ENCODE results near the gene KIF4A.
"Not testable (repeated sequence)": the region's sequence is repeated elsewhere in the genome, so short reads cannot be mapped to it uniquely, and the experiment has no call there.

KIF4A gene

GRCh38 chrX:70289793-70290770 is at the start of gene KIF4A, which contains the start of gene PDZD11:
KIF4A (plus strand) TSS chrX:70290104; CDS start chrX:70290459, 355 bp downstream.
PDZD11 (minus strand) TSS chrX:70289927; CDS start chrX:70289341, 586 bp downstream.
- DNase-seq (peak; percentile 81), ATAC-seq (peak; percentile 100)

- DNase-seq (no peak), ATAC-seq (no peak)
These were observed 49.2 kb upstream of the KIF4A start for GRCh38 chrX:70240751-70241150.

GRCh38 chrX:70241501-70241900 is 48.4 kb upstream of the KIF4A start:
- DNase-seq = no peak
- ATAC-seq = peak; percentile 54

GRCh38 chrX:70243601-70244000 is 46.3 kb upstream of the KIF4A start:
- ATAC-seq, DNase-seq: not testable (repeated sequence)

- DNase-seq = no peak
- no peak for ATAC-seq
These were observed 45.0 kb upstream of the KIF4A start for GRCh38 chrX:70244881-70245280.

GRCh38 chrX:70247252-70247651 is 42.7 kb upstream of the KIF4A start:
- no peak for ATAC-seq
- DNase-seq = no peak

- ATAC-seq = no peak
- no peak for DNase-seq
These were observed 37.4 kb upstream of the KIF4A start for GRCh38 chrX:70252491-70252890.

GRCh38 chrX:70253377-70254062 is 36.4 kb upstream of the KIF4A start:
- ATAC-seq (peak; percentile 79), DNase-seq (no peak)

GRCh38 chrX:70254063-70254400 is 35.9 kb upstream of the KIF4A start:
- DNase-seq (no peak), ATAC-seq (no peak)

GRCh38 chrX:70254909-70255308 is 35.0 kb upstream of the KIF4A start:
- DNase-seq (no peak), ATAC-seq (peak; percentile 63)

- DNase-seq (no peak), ATAC-seq (no peak)
These were observed 34.5 kb upstream of the KIF4A start for GRCh38 chrX:70255452-70255851.

GRCh38 chrX:70257423-70258288 is 32.2 kb upstream of the KIF4A start:
- DNase-seq = no peak
- no peak for ATAC-seq

GRCh38 chrX:70260104-70260503 is 29.8 kb upstream of the KIF4A start, which contains the start of gene P2RY4:
P2RY4 (minus strand) TSS chrX:70260204; CDS start chrX:70259624, 580 bp downstream.
- ATAC-seq (no peak), DNase-seq (no peak)

GRCh38 chrX:70262952-70263567 is 26.8 kb upstream of the KIF4A start:
- peak; percentile 75 for ATAC-seq
- DNase-seq = peak; percentile 46

- DNase-seq (no peak), ATAC-seq (no peak)
These were observed 25.1 kb upstream of the KIF4A start for GRCh38 chrX:70264784-70265183.

GRCh38 chrX:70268034-70268433 is 21.9 kb upstream of the KIF4A start, which contains the start of gene ARR3:
ARR3 (plus strand) TSS chrX:70268334; CDS start chrX:70269386, 1,052 bp downstream.
- DNase-seq (no peak), ATAC-seq (no peak)

- not testable (repeated sequence) for ATAC-seq, DNase-seq
These were observed 15.9 kb upstream of the KIF4A start for GRCh38 chrX:70274029-70274428.

GRCh38 chrX:70279081-70279480 is 10.8 kb upstream of the KIF4A start:
- no peak for ATAC-seq

GRCh38 chrX:70280573-70280972 is 9.3 kb upstream of the KIF4A start:
- no peak for DNase-seq
- ATAC-seq = no peak

More at GRCh38 chrX:70279081-70279480, 10.8 kb upstream of the KIF4A start:
- no peak for DNase-seq

GRCh38 chrX:70281951-70282350 is 8.0 kb upstream of the KIF4A start, which contains the start of gene RAB41:
RAB41 (plus strand) TSS chrX:70282172; CDS start chrX:70282218, 46 bp downstream.
- no peak for DNase-seq
- ATAC-seq = no peak

GRCh38 chrX:70289168-70289792 is 624 bp upstream of the KIF4A start:
- ATAC-seq = peak; percentile 7
- no peak for DNase-seq
